Panc1 (cell line): ENCODE measurements around the gene MYO5B. TPM values are rescaled to one million over a fixed set of nuclear protein-coding genes. Genes with fewer than 3 reads are reported as not detected.

Source experiments
- ATAC-seq: fragments of 200-7000 bp; cut with Tn5 transposase; 2 replicates; pipeline ENCODE4 v1.9.1; 2020; ENCODE audit warnings: mild to moderate bottlenecking, moderate library complexity
- BruUV-seq: library from RNA; stranded (reverse); fragments of 400-500 nt; replicated peaks from 2 replicates; lab custom pipeline; 2021; lab: Mats Ljungman, UMichigan
- CTCF ChIA-PET: fragments of 300-600 bp; sonication (Branson Sonifier 250); formaldehyde crosslinking; loops from one replicate; lab custom pipeline; 2022; ENCODE audit warnings: antibody characterized with exemption; lab: Charles Lee
- POLR2A ChIA-PET: fragments of 300-600 bp; sonication (Branson Sonifier 250); formaldehyde crosslinking; loops from one replicate; lab custom pipeline; 2022; ENCODE audit warnings: antibody characterized with exemption; lab: Charles Lee
- DNase-seq: peaks from one replicate; pipeline ENCODE4 v3.0.0-alpha.2; 2010; ENCODE audit warnings: low read depth, low spot score
- H3K27ac ChIP-seq: 2 replicates; pipeline ENCODE4 v1.5.1; 2011; ENCODE audit warnings: mild to moderate bottlenecking, low read length, inconsistent platforms
- H3K27me3 ChIP-seq: fragments of 200-500 bp; sonication (Bioruptor generic); 2 replicates; pipeline ENCODE4 v1.6.0; 2014; ENCODE audit warnings: low read length, inconsistent platforms; ENCODE audit not compliant: control insufficient read depth, insufficient read depth
- H3K36me3 ChIP-seq: fragments of 200-500 bp; sonication (Bioruptor generic); 2 replicates; pipeline ENCODE4 v1.5.1; 2014; ENCODE audit warnings: inconsistent platforms, mild to moderate bottlenecking, low read length, moderate library complexity; ENCODE audit not compliant: control insufficient read depth, insufficient read depth
- H3K4me1 ChIP-seq: 2 replicates; pipeline ENCODE4 v1.5.1; 2011; ENCODE audit warnings: inconsistent platforms, mild to moderate bottlenecking, low read length, moderate library complexity; ENCODE audit not compliant: control insufficient read depth, insufficient read depth
- H3K4me3 ChIP-seq, 2 experiments: 2 replicates each; pipeline ENCODE4 v1.5.1; 2011 to 2012; ENCODE audit warnings: low read depth in 2 of 2, low read length in 2 of 2, mild to moderate bottlenecking in 2 of 2, inconsistent platforms in 1 of 2, moderate library complexity in 1 of 2
- H3K9me3 ChIP-seq: fragments of 200-500 bp; sonication (Bioruptor generic); 2 replicates; pipeline ENCODE4 v1.5.1; 2014; ENCODE audit warnings: low read depth, mild to moderate bottlenecking, inconsistent platforms, low read length, moderate library complexity; ENCODE audit not compliant: control insufficient read depth, insufficient read depth
- POLR2AphosphoS5 ChIP-seq: IDR thresholded peaks from 2 replicates; pipeline ENCODE4 v1.6.1; 2012; ENCODE audit warnings: mild to moderate bottlenecking, low read depth, low read length, moderate library complexity
- REST ChIP-seq, 2 experiments: IDR thresholded peaks; 2 replicates each; pipeline ENCODE4 v1.6.1; 2011 to 2012; ENCODE audit warnings: low read depth in 2 of 2, control low read depth in 1 of 2, low read length in 1 of 2, mild to moderate bottlenecking in 1 of 2, moderate library complexity in 1 of 2; ENCODE audit not compliant: insufficient read depth in 1 of 2
- SIN3A ChIP-seq: IDR thresholded peaks from 2 replicates; pipeline ENCODE4 v1.6.1; 2012; ENCODE audit warnings: low read depth, mild to moderate bottlenecking, low read length, moderate library complexity, borderline replicate concordance; ENCODE audit not compliant: insufficient read depth
- TCF7L2 ChIP-seq: IDR thresholded peaks from 2 replicates; pipeline ENCODE4 v1.6.1; 2011; ENCODE audit warnings: mild to moderate bottlenecking, low read depth, low read length, inconsistent platforms
- in situ Hi-C: cut with HindIII; loops from 2 replicates; pipeline ENCODE4 v1.10.0; 2016; ENCODE audit warnings: low sequenced_read_pairs, low pct_unique_long_range_greater_than_20kb
- intact Hi-C: fragments of 100-400 bp; cut with micrococcal nuclease; formaldehyde crosslinking; loops from one replicate; pipeline ENCODE4 v1.10.0; 2022; ENCODE audit not compliant: unreplicated experiment
- total RNA-seq: library from RNA; stranded (reverse); gene quantifications from one replicate; pipeline ENCODE4 v1.2.1, GENCODE V29; 2021; ENCODE audit not compliant: unreplicated experiment
- TF ChIP-seq, protein P1 (sequence below): fragments of 450-650 bp; IDR thresholded peaks from 2 replicates; pipeline ENCODE4 v1.5.1; 2017; ENCODE audit warnings: mild to moderate bottlenecking

Gene MYO5B
- total RNA-seq, 1 experiment from 2014 or later: 0.31 TPM

- Histone ChIP-seq H3K4me3 (peak overlapping the region in 1 of 2 experiments; percentile 14; a peak in 1 of 4 replicates), H3K36me3 (no peaks in the 10 kb centered on the region), H3K4me1 (no peaks in the 10 kb centered on the region), H3K27ac (no peak overlapping the region), H3K9me3 (no peaks in the 10 kb centered on the region), H3K27me3 (no peaks in the 10 kb centered on the region)
- in situ Hi-C loops (no loop called here), intact Hi-C loops (no loop called here)
- ChIA-PET POLR2A (no interaction called here), CTCF (no interaction called here)
- TF ChIP-seq POLR2AphosphoS5 (no peak), REST (IDR thresholded peaks at IDR 0.05; ENCODE audit: insufficient read depth in 1 of 2, low read depth in 2 of 2, low read length in 1 of 2) (no peak), TCF7L2 (no peak), SIN3A (no peak)
- TF ChIP-seq, protein P1, sequence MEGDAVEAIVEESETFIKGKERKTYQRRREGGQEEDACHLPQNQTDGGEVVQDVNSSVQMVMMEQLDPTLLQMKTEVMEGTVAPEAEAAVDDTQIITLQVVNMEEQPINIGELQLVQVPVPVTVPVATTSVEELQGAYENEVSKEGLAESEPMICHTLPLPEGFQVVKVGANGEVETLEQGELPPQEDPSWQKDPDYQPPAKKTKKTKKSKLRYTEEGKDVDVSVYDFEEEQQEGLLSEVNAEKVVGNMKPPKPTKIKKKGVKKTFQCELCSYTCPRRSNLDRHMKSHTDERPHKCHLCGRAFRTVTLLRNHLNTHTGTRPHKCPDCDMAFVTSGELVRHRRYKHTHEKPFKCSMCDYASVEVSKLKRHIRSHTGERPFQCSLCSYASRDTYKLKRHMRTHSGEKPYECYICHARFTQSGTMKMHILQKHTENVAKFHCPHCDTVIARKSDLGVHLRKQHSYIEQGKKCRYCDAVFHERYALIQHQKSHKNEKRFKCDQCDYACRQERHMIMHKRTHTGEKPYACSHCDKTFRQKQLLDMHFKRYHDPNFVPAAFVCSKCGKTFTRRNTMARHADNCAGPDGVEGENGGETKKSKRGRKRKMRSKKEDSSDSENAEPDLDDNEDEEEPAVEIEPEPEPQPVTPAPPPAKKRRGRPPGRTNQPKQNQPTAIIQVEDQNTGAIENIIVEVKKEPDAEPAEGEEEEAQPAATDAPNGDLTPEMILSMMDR: no peak
- no TSS peak for BruUV-seq
- ATAC-seq: peak; percentile 73
- DNase-seq: peak; percentile 36
These were observed 345.4 kb downstream of the MYO5B start for GRCh38 chr18:49849331-49850217.

GRCh38 chr18:49848115-49848514, 346.8 kb downstream of the MYO5B start:
- ATAC-seq (no peak), DNase-seq (no peak)
- CTCF ChIA-PET: interaction anchor here (0.7 kb wide), 1 partner anchor 131 kb away, joined by 3 read pairs; no protein-coding TSS in a partner anchor
- intact Hi-C loops: no loop called here
- Histone ChIP-seq H3K27me3 (no peaks in the 10 kb centered on the region), H3K4me1 (no peaks in the 10 kb centered on the region), H3K9me3 (no peaks in the 10 kb centered on the region), H3K4me3 (no peak overlapping the region), H3K36me3 (no peaks in the 10 kb centered on the region), H3K27ac (no peak overlapping the region)
- no TSS peak for BruUV-seq
- in situ Hi-C loops: no loop called here
- TF ChIP-seq, protein P1: no peak
- TF ChIP-seq POLR2AphosphoS5: no peak
- TF ChIP-seq REST (IDR thresholded peaks at IDR 0.05; ENCODE audit: insufficient read depth in 1 of 2, low read depth in 2 of 2, low read length in 1 of 2): no peak
- no peak for TF ChIP-seq SIN3A
- no peak for TF ChIP-seq TCF7L2
- POLR2A ChIA-PET: no interaction called here
